NCI-H748 (cell line): ENCODE measurements around the gene FAM13A.
A peak's percentile ranks its signal among the peaks of the same experiment; 100 is the strongest.

Source experiments
- DNase-seq: peaks from one replicate; lab custom pipeline; 2025; ENCODE audit not compliant: unreplicated experiment; lab: John Stamatoyannopoulos, UW

Gene FAM13A

DNA sequence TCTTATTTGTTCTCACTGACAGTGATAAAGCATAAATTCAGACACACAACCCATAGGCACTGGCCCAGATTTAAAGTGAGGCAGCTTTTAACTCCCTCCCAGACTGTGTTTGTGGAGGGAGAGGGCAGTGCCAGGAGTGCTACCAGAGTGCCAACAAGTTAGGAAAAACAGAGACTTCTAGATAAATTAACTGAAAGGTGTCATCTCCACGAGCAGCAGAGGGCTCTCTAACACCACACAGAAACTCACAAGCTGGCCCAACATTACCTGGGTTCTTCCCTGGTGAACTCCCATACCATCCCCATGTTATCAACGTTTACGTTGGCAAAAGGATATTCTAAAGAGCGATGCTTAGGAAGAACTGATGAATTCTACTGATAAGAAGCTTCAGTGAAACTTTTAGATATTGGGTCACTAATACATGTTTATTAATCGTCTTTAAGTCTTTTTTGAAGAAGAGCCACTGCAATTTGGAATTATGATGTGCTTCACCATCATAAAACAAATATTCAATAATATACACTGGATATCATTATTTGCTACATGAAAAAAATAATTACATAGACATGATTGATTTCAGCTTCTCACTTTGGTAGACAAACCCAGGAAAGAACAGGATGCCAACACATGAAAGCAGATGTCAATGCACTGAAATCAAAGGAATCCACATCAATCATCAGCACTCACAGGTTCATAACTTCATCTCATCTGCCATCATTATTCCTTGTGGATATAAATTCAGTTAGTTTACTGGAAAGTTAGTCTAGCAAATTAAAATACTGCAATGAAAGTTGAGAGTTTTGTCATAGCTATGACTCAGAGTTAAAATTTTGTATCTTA is 238.1 kb downstream of the FAM13A start:
- DNase-seq: peak; percentile 77

GRCh38 chr4:88817740-88818139 is 239.2 kb downstream of the FAM13A start:
- no peak for DNase-seq

DNA sequence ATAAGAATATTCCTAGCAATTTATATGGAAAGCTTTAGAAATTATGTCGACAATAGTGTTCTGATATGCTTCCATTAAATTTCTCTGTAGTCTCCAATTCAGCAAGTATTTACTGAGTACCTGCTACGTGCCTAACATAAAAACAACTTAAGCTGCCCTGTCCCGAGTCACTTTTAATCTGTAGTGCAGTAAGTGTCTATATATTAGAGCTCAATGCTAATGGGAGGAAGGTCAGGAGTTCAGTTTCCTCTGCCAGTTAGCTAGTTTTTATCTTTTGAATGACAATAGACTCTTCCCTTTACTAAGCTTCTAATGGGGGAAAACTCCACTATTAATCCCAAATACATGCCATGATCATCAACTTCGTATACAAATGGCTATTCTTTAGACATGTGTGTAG is 240.6 kb downstream of the FAM13A start:
- no peak for DNase-seq

- no peak for DNase-seq
These were observed 242.9 kb downstream of the FAM13A start for GRCh38 chr4:88814043-88814617.

DNA sequence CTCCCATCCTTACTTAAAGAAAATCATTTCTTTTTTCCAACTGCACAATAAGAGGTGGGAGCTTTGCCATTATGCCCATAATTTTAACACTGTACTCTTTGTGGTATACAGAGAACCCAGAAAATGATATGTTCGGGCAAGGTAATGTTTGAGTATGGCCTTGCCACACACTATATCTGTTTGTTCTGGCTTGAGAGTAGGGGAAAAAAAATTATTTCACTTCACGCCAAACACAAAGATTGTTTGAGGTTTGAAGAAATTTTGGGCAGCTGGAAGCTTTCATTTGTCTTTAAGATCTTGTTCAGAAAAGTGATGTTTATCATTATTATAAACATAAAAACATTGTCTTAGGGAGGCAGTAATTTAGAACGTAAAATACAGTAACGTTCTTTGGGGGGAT is 244.0 kb downstream of the FAM13A start:
- DNase-seq: no peak

GRCh38 chr4:88812420-88812819 is 244.6 kb downstream of the FAM13A start:
- DNase-seq: no peak

DNA sequence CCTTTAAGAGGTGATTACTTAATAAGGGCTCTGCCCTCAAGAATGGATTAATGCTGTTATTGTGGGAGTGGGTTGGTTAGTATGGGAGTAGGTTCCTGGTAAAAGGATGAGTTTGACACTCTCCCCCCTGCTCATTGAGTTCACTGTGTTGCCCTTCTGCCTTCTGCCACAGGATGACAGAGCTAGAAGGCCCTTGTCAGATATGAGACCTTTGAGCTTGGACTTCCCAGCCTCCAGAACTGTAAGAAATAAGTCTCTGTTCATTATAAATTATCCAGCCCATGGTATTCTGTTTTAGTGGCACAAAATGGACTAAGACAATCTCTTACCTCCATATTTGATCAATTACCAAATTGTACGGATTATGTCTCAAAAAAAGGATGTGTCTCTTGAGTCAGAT is 245.1 kb downstream of the FAM13A start:
- DNase-seq: no peak

- no peak for DNase-seq
These were observed 246.7 kb downstream of the FAM13A start for GRCh38 chr4:88810325-88810724.

GRCh38 chr4:88809576-88810219 is 247.3 kb downstream of the FAM13A start:
- DNase-seq: no peak

DNA sequence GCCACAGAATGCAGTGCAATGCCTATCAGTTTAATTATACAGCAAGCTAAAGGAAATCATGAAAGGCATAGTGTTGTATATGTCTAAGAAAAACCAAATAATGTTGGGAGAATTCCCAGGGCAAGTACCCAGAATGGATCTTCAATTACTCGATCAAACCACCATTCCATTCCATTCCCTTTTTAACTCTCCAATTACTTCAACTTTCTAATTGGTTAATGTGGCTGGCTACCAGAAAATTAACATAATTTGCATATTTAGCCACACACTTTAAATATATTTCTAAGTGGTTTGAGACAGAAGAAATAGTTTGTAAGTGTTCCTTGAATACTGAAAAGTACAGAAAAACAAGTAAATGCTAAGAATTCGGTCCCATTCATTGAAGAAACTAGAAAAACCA is 247.9 kb downstream of the FAM13A start:
- DNase-seq: no peak

DNA sequence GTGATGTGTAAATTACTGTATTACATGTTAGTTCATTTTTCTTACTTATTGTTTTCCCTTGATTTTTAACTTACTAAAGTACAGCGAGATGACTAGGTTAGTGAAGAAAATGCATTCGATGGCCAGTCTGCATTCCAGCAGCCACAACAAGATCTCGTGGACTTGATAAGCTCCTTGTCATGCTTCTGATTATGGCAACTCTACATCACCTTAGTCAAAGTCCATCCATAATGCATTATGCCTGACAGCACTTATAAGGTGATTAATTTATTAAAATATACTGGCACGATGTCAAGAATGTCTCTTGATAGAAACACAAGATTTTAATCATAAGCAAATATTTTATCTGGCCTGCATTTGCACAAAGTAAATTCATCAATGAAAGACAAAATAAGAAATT is 249.5 kb downstream of the FAM13A start:
- DNase-seq: no peak

DNA sequence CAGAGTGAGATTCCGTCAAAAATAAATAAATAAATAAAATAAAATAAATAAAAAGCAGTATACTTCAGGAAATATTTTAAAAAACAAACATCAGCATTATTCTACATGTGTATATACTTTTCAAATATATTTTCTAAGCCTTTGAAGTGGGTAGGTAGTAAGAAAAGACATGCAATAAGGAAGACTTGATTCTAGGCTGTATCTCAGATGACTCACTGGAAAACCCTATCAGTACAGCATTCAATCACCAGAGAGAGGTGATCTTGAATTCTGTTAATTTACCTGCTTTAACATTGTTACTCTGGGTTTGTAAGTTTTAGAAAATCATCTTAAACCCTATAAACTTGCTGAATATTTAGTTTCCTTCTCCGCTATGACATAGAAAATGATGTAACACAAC is 252.8 kb downstream of the FAM13A start:
- DNase-seq: no peak

DNA sequence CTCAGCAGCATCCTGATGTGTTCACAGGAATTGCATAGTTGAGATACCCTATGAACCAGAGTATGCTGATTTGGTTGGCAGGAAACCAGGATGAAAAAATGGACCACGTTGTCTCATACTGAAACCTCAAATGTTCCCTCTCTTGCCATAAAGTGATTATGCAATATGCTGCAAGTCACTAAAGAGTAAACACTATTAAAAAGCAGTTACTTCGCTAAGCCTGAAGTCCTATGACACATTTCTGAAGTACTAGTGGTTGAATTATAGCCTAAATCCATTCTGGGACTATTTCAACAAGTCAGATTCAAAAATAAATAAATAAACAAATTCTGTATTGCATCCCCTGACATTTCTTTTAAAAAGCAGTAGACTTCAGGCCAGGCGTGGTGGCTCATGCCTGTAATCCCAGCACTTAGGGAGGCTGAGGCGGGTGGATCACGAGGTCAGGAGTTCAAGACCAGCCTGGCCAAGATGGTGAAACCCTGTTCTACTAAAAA is 253.3 kb downstream of the FAM13A start:
- no peak for DNase-seq

DNA sequence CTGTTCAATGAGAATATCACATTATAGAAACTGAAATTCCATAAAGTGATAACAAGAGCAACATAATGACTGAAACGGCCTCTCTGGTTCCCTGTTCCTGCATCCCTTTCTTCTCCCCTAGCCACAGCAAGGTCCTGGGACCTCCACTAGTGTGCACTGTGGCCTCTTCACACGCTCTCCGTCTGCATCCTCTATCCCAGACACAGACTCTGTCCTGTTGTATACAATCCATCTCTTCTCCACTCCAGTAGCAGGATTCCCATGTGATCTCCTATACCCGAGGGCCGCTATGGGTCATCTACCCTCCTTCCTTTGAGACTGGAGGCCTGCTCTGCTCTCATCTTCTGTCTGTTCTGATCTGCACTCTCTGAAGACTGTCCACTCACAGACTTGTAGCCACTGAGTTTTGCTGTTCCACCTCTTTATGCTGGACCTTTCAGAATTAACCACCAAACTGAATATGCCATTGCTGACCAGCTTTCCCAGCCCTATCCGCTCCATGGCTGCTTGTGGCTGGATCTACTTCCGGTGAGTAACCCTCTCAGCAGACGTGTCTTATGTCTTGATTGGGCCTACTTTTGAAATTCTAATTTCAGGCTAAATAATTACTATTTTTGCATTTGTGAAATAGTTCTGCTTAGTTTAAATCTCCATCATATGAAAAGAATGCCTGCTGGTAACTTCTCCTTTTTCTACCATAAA is 254.2 kb downstream of the FAM13A start:
- DNase-seq: no peak

DNA sequence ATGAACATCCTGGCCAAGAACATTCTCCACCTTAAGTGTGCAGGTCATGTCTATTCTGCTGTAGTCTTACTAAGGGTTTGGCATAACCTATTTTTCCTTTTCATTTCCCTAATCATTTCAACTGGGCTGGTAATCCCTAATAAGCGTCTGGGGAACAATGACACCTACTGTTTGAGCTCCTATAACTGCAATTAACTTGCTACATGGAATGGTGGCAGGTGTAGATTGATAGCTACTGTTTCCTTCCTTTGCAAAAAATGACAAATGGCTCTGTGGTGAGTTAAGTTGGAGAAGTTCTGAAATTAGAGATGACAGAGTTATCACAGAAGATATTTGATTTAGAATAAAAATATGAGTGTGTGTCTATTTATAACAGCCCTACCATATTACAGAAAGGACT is 254.8 kb downstream of the FAM13A start:
- DNase-seq: peak; percentile 9

- DNase-seq: no peak
These were observed 257.1 kb downstream of the FAM13A start for GRCh38 chr4:88799900-88800299.

DNA sequence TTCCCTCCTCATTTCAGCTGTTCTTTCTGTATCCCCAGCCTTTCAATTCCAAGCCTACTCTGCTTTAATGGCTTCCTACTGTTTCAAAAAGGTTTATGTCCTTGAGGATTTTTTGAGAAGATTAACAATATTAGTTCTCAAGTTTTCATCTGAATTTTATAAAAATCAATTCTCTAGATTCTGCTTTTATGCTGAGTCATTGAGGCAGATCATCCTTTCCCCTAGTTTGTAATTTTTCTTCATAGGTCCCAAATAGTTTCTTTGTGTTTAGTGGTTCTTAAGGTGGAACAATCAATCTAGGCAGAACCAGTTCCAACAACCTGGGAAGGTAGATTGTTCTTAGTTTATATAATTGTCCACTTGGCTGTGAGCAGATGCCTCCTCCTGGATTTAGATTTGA is 259.3 kb downstream of the FAM13A start:
- DNase-seq: no peak

- DNase-seq: no peak
These were observed 260.4 kb downstream of the FAM13A start for GRCh38 chr4:88796545-88796944.

DNA sequence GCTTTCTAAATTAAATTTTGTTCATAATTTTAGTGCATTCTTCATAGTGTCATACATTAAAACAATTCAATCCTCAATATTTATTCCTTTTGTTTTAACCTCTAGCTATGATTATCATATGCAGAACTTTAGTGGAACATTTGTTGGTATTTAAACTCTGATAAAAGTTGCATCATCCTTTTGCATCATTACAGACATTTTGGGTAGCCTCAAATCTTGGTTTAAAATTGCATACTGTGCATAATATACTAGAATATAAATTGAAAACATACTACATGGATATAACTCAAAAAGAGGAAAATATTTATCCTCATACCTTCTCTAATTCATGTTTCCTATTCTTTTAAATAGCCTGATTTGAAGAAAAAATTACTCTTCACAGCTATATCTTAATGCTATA is 262.0 kb downstream of the FAM13A start:
- no peak for DNase-seq

DNA sequence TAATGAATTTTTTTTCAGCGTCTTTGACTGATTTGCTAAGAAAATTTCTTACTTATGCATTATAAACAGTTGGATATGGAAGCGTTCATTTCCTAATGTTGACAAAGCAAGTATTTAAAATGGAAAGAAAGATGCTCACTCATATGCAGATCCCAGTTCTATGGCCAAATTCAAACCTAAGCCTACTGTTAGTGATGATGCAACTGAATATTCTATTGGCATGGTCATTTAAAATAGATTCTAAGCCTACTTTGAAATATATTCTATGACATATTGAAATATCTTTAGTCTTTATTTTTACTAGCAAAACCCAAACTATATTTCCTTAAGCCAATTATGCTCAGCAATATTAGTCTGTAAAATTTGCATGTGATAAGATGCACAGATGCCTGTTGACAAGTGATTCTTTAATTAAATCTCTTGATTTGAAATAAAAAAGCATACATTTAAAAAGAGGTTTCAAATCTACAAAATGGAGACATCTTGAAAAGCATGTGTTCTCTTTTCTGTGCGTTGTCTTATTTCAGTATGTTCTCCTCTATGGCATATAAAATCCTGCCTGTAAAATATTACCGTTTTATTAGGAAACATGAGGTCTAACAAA is 262.8 kb downstream of the FAM13A start:
- no peak for DNase-seq

GRCh38 chr4:88793475-88793874 is 263.5 kb downstream of the FAM13A start:
- no peak for DNase-seq
